Natural killer cell (primary cell): Measurements from ENCODE around the gene SLC35E1. TPM values are rescaled to one million over a fixed set of nuclear protein-coding genes. Genes with fewer than 3 reads are reported as not detected.

Experiments used
- ATAC-seq, 3 donors: fragments of 150-1000 bp in 2 of 3; fragments of 200-7000 bp in 1 of 3; cut with Tn5 transposase; 1 replicate in 1 of 3; 2 replicates in 2 of 3; pipeline ENCODE4 v1.10.0; 2021; ENCODE audit warnings: mild to moderate bottlenecking in 2 of 3, moderate library complexity in 2 of 3
- DNase-seq, 2 donors: peaks; one replicate each; pipeline versions ENCODE4 v3.0.0 to v3.0.0-alpha.2; 2013 to 2021; ENCODE audit warnings: mixed read lengths in 1 of 2
- H3K27ac ChIP-seq: one replicate; pipeline ENCODE4 v1.5.1; 2013; ENCODE audit warnings: mild to moderate bottlenecking, low read length
- H3K27me3 ChIP-seq: one replicate; pipeline ENCODE4 v1.6.1; 2013; ENCODE audit warnings: low read length; ENCODE audit not compliant: control insufficient read depth, insufficient read depth
- H3K36me3 ChIP-seq: one replicate; pipeline ENCODE4 v1.6.1; 2013; ENCODE audit warnings: low read length; ENCODE audit not compliant: control insufficient read depth, insufficient read depth
- H3K4me1 ChIP-seq: one replicate; pipeline ENCODE4 v1.6.1; 2013; ENCODE audit warnings: low read length; ENCODE audit not compliant: control insufficient read depth, insufficient read depth
- H3K4me3 ChIP-seq: one replicate; pipeline ENCODE4 v1.5.1; 2013; ENCODE audit warnings: low read length
- H3K9me3 ChIP-seq: one replicate; pipeline ENCODE4 v1.6.1; 2013; ENCODE audit warnings: low read length; ENCODE audit not compliant: control insufficient read depth, insufficient read depth
- H3K27ac Mint-ChIP-seq, 2 donors: one replicate each; pipeline ENCODE4 v1.8.0; 2022; ENCODE audit warnings: mild to moderate bottlenecking in 2 of 2, mixed read lengths in 2 of 2, moderate library complexity in 1 of 2
- H3K27me3 Mint-ChIP-seq, 2 donors: one replicate each; pipeline ENCODE4 v1.8.0; 2022; ENCODE audit warnings: low read depth in 2 of 2, mixed read lengths in 2 of 2
- H3K36me3 Mint-ChIP-seq: one replicate; pipeline ENCODE4 v1.8.0; 2022; ENCODE audit warnings: mixed read lengths
- H3K4me1 Mint-ChIP-seq, 2 donors: one replicate each; pipeline ENCODE4 v1.8.0; 2022; ENCODE audit warnings: mixed read lengths in 2 of 2
- H3K4me3 Mint-ChIP-seq: one replicate; pipeline ENCODE4 v1.8.0; 2022; ENCODE audit warnings: mild to moderate bottlenecking, moderate library complexity, mixed read lengths
- H3K9me3 Mint-ChIP-seq, 2 donors: one replicate each; pipeline ENCODE4 v1.8.0; 2022; ENCODE audit warnings: mixed read lengths in 2 of 2
- WGBS: methylation state at CpG from one replicate; pipeline ENCODE4 v1.1.7; 2013; ENCODE audit warnings: missing lambda C conversion rate; ENCODE audit not compliant: insufficient coverage; 5-methylcytosine and 5-hydroxymethylcytosine counted together
- intact Hi-C: fragments of 100-400 bp; cut with micrococcal nuclease; formaldehyde crosslinking; loops from one replicate; pipeline ENCODE4 v1.14.2; 2022
- total RNA-seq, 4 donors: library from RNA; stranded (reverse); fragments of 120-200 nt in 1 of 4; gene quantifications; one replicate each; pipeline versions ENCODE4 v1.2.3 to v1.2.4, GENCODE V29; 2013 to 2022
- TF ChIP-seq, protein P1 (sequence below): fragments of 200-600 bp; IDR thresholded peaks from one replicate; pipeline ENCODE4 v1.8.0; 2022; ENCODE audit warnings: antibody characterized with exemption

Gene SLC35E1
- 10 to 100 TPM; 53.2 to 55.5 (median 54.2) TPM for total RNA-seq
- 20.6 TPM for total RNA-seq (2013)

DNA sequence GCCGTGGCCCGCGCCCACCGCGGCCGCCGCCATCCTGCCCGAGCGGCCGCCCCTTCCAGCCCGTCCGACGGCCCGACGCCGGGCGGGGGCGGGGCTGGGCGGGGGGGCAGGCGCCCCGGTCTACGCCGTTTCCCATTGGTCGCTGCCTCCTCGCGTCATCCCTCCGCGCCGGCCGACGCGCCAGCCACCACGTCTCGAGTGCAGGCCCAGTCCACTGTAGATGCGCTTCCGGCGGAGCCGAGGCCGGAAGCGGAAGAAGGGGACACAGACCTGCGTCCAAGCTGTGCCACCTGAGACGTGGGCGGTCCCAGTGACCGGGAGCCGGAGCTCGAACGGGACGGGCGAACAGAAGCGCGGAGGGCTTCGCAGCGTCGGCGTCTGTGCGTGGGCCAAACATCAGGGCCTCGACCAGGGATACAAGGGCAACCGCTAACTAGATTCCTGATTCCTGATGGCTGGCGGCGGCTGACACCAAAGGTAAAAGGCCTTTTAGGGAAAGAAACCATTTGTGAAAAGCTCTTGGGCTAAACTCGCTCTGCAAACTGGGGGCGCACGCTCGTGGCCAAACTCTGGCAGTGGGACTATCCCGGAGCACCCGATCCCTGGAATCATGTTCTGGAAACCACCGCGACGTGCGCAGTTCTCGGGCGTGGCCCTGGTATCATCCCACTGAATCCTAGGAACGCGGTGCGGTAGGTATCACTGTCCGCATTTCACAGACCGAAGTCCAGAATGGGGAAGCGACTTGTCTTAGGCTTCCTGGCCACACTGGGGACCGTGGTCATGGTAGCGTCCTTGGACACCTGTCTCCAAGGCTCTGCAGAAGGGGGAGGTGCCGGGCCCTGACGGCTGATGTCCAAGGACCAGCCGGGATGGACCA lies at the start of gene SLC35E1:
TSS of gene SLC35E1 (minus strand) at position 84 of the 880 bp plus-strand sequence. CDS start at position 33, 51 bp downstream.
- peak within 1 kb of the TSS; percentile 93 for H3K27ac ChIP-seq
- under 1% methylated on average over 83 of the region's 83 CpGs for WGBS
- peak; percentile 89 to 97 (median 94) for ATAC-seq
- Mint-ChIP-seq H3K4me3 (peak within 1 kb of the TSS; percentile 100), H3K9me3 (no peaks in the 10 kb centered on the region), H3K4me1 (peaks cover 32 to 38% of the 10 kb centered on the region in 2 donors), H3K36me3 (peaks cover 8% of the 10 kb centered on the region), H3K27me3 (no peaks in the 10 kb centered on the region), H3K27ac (peak within 1 kb of the TSS; percentile 97 to 99)
- TF ChIP-seq, protein P1, sequence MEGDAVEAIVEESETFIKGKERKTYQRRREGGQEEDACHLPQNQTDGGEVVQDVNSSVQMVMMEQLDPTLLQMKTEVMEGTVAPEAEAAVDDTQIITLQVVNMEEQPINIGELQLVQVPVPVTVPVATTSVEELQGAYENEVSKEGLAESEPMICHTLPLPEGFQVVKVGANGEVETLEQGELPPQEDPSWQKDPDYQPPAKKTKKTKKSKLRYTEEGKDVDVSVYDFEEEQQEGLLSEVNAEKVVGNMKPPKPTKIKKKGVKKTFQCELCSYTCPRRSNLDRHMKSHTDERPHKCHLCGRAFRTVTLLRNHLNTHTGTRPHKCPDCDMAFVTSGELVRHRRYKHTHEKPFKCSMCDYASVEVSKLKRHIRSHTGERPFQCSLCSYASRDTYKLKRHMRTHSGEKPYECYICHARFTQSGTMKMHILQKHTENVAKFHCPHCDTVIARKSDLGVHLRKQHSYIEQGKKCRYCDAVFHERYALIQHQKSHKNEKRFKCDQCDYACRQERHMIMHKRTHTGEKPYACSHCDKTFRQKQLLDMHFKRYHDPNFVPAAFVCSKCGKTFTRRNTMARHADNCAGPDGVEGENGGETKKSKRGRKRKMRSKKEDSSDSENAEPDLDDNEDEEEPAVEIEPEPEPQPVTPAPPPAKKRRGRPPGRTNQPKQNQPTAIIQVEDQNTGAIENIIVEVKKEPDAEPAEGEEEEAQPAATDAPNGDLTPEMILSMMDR, result no peak
- DNase-seq, result peak; percentile 91 to 95
- no peaks in the 10 kb centered on the region for H3K9me3 ChIP-seq
- H3K4me1 ChIP-seq, result peaks cover 32% of the 10 kb centered on the region
- peak within 1 kb of the TSS; percentile 91 for H3K4me3 ChIP-seq
- H3K27me3 ChIP-seq, result no peaks in the 10 kb centered on the region
- intact Hi-C loops, result loop anchor here (1.0 to 2.0 kb wide), 3 partner anchors 12 to 56 kb away; partner anchors contain the start of genes CHERP and MED26
- H3K36me3 ChIP-seq, result peaks cover 34% of the 10 kb centered on the region

DNA sequence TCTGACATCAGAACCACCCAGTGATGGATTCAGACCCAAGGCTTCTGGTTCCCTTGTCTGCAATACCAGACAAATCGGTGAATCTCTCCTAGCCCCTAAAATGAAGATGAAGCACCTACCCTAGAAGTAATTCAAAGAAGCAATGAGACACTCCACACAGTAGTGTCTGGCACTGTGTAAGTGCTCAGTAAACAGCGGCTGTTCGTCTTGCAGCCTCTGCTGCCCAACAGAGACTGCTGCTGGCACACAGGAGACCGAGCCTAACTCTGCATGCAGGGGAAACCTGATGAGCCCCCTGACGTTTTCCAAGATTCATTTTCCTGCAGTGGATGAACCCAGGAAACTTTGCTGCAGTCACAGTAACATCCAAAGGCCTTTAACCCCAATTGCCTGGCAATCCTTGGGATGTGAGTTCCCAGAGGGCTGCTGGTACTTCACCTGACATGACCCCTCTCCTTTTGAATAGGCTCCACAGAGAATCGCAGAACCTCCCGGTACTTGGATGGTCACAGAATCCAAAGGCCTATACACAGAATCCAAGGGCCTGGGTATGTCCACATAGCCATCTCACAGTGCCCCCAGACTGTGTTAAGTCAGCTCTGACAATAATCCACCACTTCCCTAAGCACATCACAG lies 49.1 kb upstream of the SLC35E1 start:
- Histone ChIP-seq H3K27ac (no peak overlapping the region), H3K4me3 (no peak overlapping the region), H3K36me3 (peaks cover 16% of the 10 kb centered on the region), H3K27me3 (no peaks in the 10 kb centered on the region), H3K9me3 (no peaks in the 10 kb centered on the region), H3K4me1 (peaks cover 33% of the 10 kb centered on the region)
- intact Hi-C loops, result no loop called here
- Mint-ChIP-seq H3K27ac (peak overlapping the region; percentile 38 to 72), H3K4me3 (no peak overlapping the region), H3K4me1 (peaks cover 67 to 74% of the 10 kb centered on the region in 2 donors), H3K36me3 (no peaks in the 10 kb centered on the region), H3K9me3 (no peaks in the 10 kb centered on the region), H3K27me3 (no peaks in the 10 kb centered on the region)
- DNase-seq, result no peak
- TF ChIP-seq, protein P1, result no peak
- WGBS, result 94% methylated on average over 7 of the region's 7 CpGs
- no peak for ATAC-seq

DNA sequence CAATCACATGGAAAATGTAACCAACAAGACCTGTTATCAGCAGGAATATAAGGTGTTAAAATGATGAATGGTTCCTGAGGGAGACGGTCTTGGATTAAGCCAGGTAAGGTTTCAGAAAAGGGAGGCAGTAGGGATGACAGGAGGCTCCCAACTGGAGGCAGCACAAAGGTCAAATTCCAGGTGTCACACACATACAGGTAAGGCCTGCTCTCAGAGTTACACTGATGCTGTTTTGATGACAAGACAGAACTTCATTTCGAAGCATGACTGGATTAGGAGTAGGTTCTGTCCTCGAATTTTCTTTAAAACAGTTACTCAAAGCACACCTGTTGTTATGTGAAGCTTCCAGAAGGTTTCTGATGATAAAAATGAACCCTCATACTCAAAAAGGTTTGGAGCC lies 48.4 kb upstream of the SLC35E1 start:
- TF ChIP-seq, protein P1, result no peak
- peaks cover 67 to 74% of the 10 kb centered on the region in 2 donors for H3K4me1 Mint-ChIP-seq

More for the DNA sequence above, 48.4 kb upstream of the SLC35E1 start:
- H3K36me3 Mint-ChIP-seq, result no peaks in the 10 kb centered on the region
- no peaks in the 10 kb centered on the region for H3K9me3 Mint-ChIP-seq
- H3K4me3 Mint-ChIP-seq, result no peak overlapping the region
- no peak overlapping the region for H3K4me3 ChIP-seq
- H3K27me3 Mint-ChIP-seq, result no peaks in the 10 kb centered on the region
- DNase-seq (no peak), ATAC-seq (no peak)
- peak overlapping the region; percentile 10 to 80 for H3K27ac Mint-ChIP-seq
- intact Hi-C loops, result no loop called here
- no peaks in the 10 kb centered on the region for H3K27me3 ChIP-seq
- H3K36me3 ChIP-seq, result peaks cover 16% of the 10 kb centered on the region
- H3K4me1 ChIP-seq, result peaks cover 35% of the 10 kb centered on the region
- H3K27ac ChIP-seq, result no peak overlapping the region
- 89% methylated on average over 1 of the region's 3 CpGs for WGBS
- H3K9me3 ChIP-seq, result no peaks in the 10 kb centered on the region
